MCF 10A (cell line): Measurements from ENCODE around the gene TMEM151A. TPM values are rescaled to one million over a fixed set of nuclear protein-coding genes. Genes with fewer than 3 reads are reported as not detected.

ENCODE experiments used
- BruUV-seq: library from RNA; stranded (reverse); fragments of 400-500 nt; replicated peaks from 2 replicates; lab custom pipeline; 2021; lab: Mats Ljungman, UMichigan
- CTCF ChIA-PET: fragments of 300-600 bp; sonication (Branson Sonifier 250); formaldehyde crosslinking; extraction: SDS; loops from one replicate; lab custom pipeline; 2021; ENCODE audit warnings: antibody characterized with exemption, inconsistent platforms; lab: Yijun Ruan, JAX
- POLR2A ChIA-PET: fragments of 300-600, 350-650 bp; sonication (Branson Sonifier 250); formaldehyde crosslinking; extraction: SDS; loops from one replicate; lab custom pipeline; 2020; ENCODE audit warnings: antibody characterized with exemption, inconsistent platforms; lab: Yijun Ruan, JAX
- DNase-seq: peaks from one replicate; pipeline ENCODE4 v3.0.0-alpha.2; 2018; ENCODE audit not compliant: unreplicated experiment
- H3K27ac Mint-ChIP-seq: one replicate; pipeline ENCODE4 v1.8.0; 2022; ENCODE audit warnings: mild to moderate bottlenecking, low read depth, mixed read lengths; ENCODE audit not compliant: unreplicated experiment
- H3K27me3 Mint-ChIP-seq: one replicate; pipeline ENCODE4 v1.8.0; 2022; ENCODE audit warnings: mixed read lengths; ENCODE audit not compliant: insufficient read depth, unreplicated experiment
- H3K36me3 Mint-ChIP-seq: one replicate; pipeline ENCODE4 v1.8.0; 2022; ENCODE audit warnings: mild to moderate bottlenecking, moderate library complexity, mixed read lengths; ENCODE audit not compliant: insufficient read depth, unreplicated experiment
- H3K4me1 Mint-ChIP-seq: one replicate; pipeline ENCODE4 v1.8.0; 2022; ENCODE audit warnings: mixed read lengths; ENCODE audit not compliant: insufficient read depth, unreplicated experiment
- H3K4me3 Mint-ChIP-seq: one replicate; pipeline ENCODE4 v1.8.0; 2022; ENCODE audit warnings: mild to moderate bottlenecking, moderate library complexity, mixed read lengths; ENCODE audit not compliant: unreplicated experiment
- H3K9me3 Mint-ChIP-seq: one replicate; pipeline ENCODE4 v1.8.0; 2022; ENCODE audit warnings: mixed read lengths; ENCODE audit not compliant: unreplicated experiment
- CTCF ChIP-seq: fragments of 200-600 bp; IDR thresholded peaks from one replicate; pipeline ENCODE4 v1.8.0; 2022; ENCODE audit warnings: antibody characterized with exemption, mild to moderate bottlenecking; ENCODE audit not compliant: unreplicated experiment
- intact Hi-C: fragments of 100-400 bp; cut with micrococcal nuclease; formaldehyde crosslinking; loops from 2 replicates; pipeline ENCODE4 v1.14.1; 2022
- total RNA-seq: library from RNA; stranded (reverse); gene quantifications from 2 replicates; pipeline ENCODE4 v1.2.3, GENCODE V29; 2022

Gene TMEM151A
- total RNA-seq, 1 experiment from 2014 or later = not detected

DNA sequence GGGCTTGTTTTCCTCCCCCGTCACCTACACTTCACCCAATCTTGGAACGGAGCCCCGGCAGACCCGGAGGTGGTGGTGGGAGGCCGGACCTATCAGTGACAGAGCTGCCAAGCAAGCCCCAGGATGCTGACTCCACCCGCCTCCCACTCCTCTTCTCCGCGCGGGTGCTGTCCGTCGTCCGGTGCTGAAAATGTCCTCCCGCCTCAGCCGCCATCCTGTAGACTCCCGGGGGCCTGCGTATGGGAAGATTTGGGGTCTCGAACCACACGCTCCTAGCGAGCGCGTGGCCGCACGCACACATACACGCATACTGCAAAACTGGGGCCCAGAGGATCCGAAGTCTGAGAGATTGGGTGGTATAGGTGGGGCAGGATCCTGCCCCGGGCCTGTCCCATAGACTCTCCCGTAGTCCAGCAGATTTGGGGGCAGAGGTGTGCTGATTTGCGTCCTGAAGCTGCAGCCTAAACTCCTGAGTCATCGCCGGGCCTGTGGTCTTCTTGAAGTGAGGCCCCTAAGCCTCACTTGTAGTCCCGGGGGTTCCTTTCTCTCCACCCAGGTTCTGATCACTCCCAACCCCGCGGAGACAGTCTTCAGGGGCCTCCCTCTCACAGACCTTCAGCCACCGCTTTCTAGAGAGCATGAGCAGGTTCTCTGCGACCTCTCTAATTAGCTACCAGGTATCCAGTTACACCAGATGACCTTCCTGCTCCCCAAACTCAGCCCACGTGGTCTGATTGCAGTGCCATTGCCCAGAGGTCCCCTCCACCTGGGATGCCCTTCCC, 2.0 kb upstream of the TMEM151A start:
- peaks cover 7% of the 10 kb centered on the region for H3K36me3 Mint-ChIP-seq
- POLR2A ChIA-PET = interaction anchor here (0.6 to 4.6 kb wide), 33 partner anchors 8 to 1914 kb away, joined by 3 to 27 read pairs (median 4); partner anchors contain the start of genes B4GAT1, BRMS1, CD248 and DPP3
- peak overlapping the region; percentile 95 for H3K27ac Mint-ChIP-seq
- H3K4me3 Mint-ChIP-seq = peak overlapping the region; percentile 90
- no peak for DNase-seq
- TF ChIP-seq CTCF = no peak
- CTCF ChIA-PET = interaction anchor here (0.5 to 1.7 kb wide), 5 partner anchors 10 to 97 kb away, joined by 3 to 4 read pairs (median 3); no protein-coding TSS in a partner anchor
- H3K9me3 Mint-ChIP-seq = no peaks in the 10 kb centered on the region
- TSS peak; percentile 83 for BruUV-seq
- intact Hi-C loops = loop anchor here (1.0 to 2.0 kb wide), 2 partner anchors 21 to 23 kb away; partner anchors contain the start of gene RAB1B
- peaks cover 13% of the 10 kb centered on the region for H3K27me3 Mint-ChIP-seq
- peaks cover 12% of the 10 kb centered on the region for H3K4me1 Mint-ChIP-seq

DNA sequence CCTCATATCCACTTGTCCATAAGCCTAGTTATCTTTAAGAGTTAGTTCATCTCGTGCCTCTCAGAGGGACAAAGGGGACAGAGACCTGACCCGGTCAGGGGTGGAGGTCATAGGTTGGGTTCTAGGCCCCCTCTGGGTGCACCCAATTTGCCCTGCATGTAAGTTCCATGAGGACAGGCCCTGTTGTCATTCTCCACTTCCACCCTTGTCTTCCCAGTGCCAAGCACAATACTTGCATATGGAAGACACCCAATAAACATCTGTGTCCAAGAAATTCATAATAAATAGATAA, 1.4 kb upstream of the TMEM151A start:
- peaks cover 7% of the 10 kb centered on the region for H3K36me3 Mint-ChIP-seq
- peaks cover 13% of the 10 kb centered on the region for H3K27me3 Mint-ChIP-seq
- H3K4me1 Mint-ChIP-seq = peaks cover 12% of the 10 kb centered on the region
- peak overlapping the region; percentile 90 for H3K4me3 Mint-ChIP-seq
- TF ChIP-seq CTCF = no peak
- DNase-seq = no peak
- peak overlapping the region; percentile 95 for H3K27ac Mint-ChIP-seq
- H3K9me3 Mint-ChIP-seq = no peaks in the 10 kb centered on the region
- no TSS peak for BruUV-seq
- ChIA-PET POLR2A (interaction anchor here (1.2 to 3.1 kb wide), 5 partner anchors 21 to 57 kb away, joined by 4 to 27 read pairs (median 14); partner anchors contain the start of genes B4GAT1 and RIN1), CTCF (interaction anchor here (1.7 kb wide), 1 partner anchor 9 kb away, joined by 3 read pairs; no protein-coding TSS in a partner anchor)
- intact Hi-C loops = no loop called here

DNA sequence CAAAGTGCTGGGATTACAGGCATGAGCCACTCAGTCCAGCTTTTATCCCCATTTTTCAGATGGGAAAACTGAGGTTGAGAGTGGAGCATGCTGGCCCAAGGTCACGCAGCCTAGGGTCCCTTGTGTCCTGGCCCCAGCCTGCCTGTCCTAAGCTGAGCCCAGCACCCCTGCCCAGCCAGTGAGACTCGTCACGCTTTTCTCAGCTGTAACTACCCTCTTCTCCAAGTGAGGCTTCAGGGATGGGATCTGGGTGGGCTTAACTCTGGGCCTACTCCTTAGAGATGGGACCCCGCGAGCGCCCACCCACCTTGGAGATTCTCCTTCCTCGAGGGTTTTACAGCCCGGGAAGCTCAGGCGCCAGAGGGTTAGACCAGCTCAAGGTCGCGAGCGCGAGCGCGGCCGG, 390 bp upstream of the TMEM151A start:
- Mint-ChIP-seq H3K27me3 (peaks cover 13% of the 10 kb centered on the region), H3K27ac (no peak overlapping the region), H3K4me3 (peak overlapping the region; percentile 90), H3K36me3 (peaks cover 7% of the 10 kb centered on the region), H3K4me1 (peaks cover 12% of the 10 kb centered on the region), H3K9me3 (no peaks in the 10 kb centered on the region)
- BruUV-seq = no TSS peak
- no peak for DNase-seq
- ChIA-PET POLR2A (interaction anchor here (1.2 to 3.1 kb wide), 3 partner anchors 10 to 44 kb away, joined by 3 to 27 read pairs (median 4); partner anchors contain the start of gene RIN1), CTCF (interaction anchor here (0.7 to 1.7 kb wide), 3 partner anchors 8 to 251 kb away, joined by 3 read pairs; no protein-coding TSS in a partner anchor)
- intact Hi-C loops = no loop called here
- TF ChIP-seq CTCF = no peak

DNA sequence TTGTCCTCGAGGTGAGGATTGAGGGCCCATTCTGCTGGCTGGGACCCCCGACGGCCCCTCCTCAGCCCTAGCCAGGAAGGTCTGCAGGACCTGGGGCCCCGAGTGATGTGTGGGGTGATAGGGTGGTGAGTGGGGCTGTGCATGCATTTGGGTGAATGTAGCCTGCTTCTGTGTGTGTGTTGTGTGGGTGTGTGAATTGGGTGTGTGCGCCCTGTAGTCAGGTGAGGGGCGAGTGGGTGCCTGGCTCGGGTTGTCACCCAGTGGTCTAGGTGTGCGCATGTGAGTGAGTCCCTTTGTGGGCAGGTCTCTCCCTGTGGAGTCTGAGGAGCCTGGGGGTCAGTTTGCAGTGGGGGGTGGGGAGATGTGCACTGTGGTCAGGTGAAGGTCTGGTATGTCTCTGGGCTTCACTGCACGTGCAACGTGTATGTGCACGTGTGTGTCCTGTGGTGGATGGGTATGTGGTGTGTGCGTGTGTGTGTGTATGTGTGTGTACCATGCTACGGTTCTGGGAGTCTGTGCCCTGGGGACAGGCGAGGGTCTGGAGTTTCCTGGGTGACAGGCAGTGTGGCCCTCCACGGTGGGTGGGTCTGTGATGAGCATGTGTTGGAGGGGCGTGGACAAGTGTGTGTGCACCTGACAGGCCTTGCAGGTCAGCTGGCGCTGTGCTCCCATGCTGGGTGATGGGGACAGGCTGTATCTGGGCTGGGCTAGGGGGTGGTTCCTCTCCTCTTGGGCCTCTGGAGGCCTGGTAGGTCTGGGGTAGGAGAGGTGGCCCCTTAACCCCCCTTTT, 1.0 kb downstream of the TMEM151A start:
- Mint-ChIP-seq H3K27ac (no peak overlapping the region), H3K9me3 (no peaks in the 10 kb centered on the region), H3K4me1 (peaks cover 12% of the 10 kb centered on the region), H3K27me3 (peaks cover 13% of the 10 kb centered on the region), H3K4me3 (peak overlapping the region; percentile 2), H3K36me3 (peaks cover 7% of the 10 kb centered on the region)
- TF ChIP-seq CTCF = no peak
- BruUV-seq = no TSS peak
- POLR2A ChIA-PET = no interaction called here
- CTCF ChIA-PET = no interaction called here
- DNase-seq = no peak
- intact Hi-C loops = no loop called here
